Measurements from ENCODE around the gene C21orf91.

The C21orf91 gene

GRCh38 chr21:17759511-17760178, 59.5 kb downstream of the C21orf91 start:
- H3K27me3 ChIP-seq (ENCODE audit: control insufficient read depth in 2 of 2, insufficient read depth in 2 of 2, low read length in 2 of 2) = no peaks in the 10 kb centered on the region
- no peak overlapping the region for H3K9ac ChIP-seq (ENCODE audit: low read depth in 1 of 2, low read length in 2 of 2)
- H3K27ac ChIP-seq (ENCODE audit: low read depth in 2 of 2, low read length in 2 of 2) = no peak overlapping the region
- H3K36me3 ChIP-seq (ENCODE audit: control insufficient read depth in 2 of 2, insufficient read depth in 2 of 2, low read length in 2 of 2) = no peaks in the 10 kb centered on the region
- no peaks in the 10 kb centered on the region for H3K9me3 ChIP-seq (ENCODE audit: control insufficient read depth in 2 of 2, low read length in 2 of 2)
- H3K4me1 ChIP-seq (ENCODE audit: control insufficient read depth in 2 of 2, insufficient read depth in 2 of 2, low read length in 2 of 2) = no peaks in the 10 kb centered on the region
- H3K4me3 ChIP-seq (ENCODE audit: low read length in 2 of 2) = no peak overlapping the region

GRCh38 chr21:17758683-17759082, 60.5 kb downstream of the C21orf91 start:
- H3K36me3 ChIP-seq (ENCODE audit: control insufficient read depth in 2 of 2, insufficient read depth in 2 of 2, low read length in 2 of 2) = no peaks in the 10 kb centered on the region
- H3K4me1 ChIP-seq (ENCODE audit: control insufficient read depth in 2 of 2, insufficient read depth in 2 of 2, low read length in 2 of 2) = no peaks in the 10 kb centered on the region
- no peak overlapping the region for H3K27ac ChIP-seq (ENCODE audit: low read depth in 2 of 2, low read length in 2 of 2)
- H3K4me3 ChIP-seq (ENCODE audit: low read length in 2 of 2) = no peak overlapping the region
- H3K27me3 ChIP-seq (ENCODE audit: control insufficient read depth in 2 of 2, insufficient read depth in 2 of 2, low read length in 2 of 2) = no peaks in the 10 kb centered on the region
- H3K9me3 ChIP-seq (ENCODE audit: control insufficient read depth in 2 of 2, low read length in 2 of 2) = no peaks in the 10 kb centered on the region
- H3K9ac ChIP-seq (ENCODE audit: low read depth in 1 of 2, low read length in 2 of 2) = no peak overlapping the region

GRCh38 chr21:17757671-17758070, 61.5 kb downstream of the C21orf91 start:
- Histone ChIP-seq H3K36me3 (ENCODE audit: control insufficient read depth in 2 of 2, insufficient read depth in 2 of 2, low read length in 2 of 2) (no peaks in the 10 kb centered on the region), H3K9ac (ENCODE audit: low read depth in 1 of 2, low read length in 2 of 2) (no peak overlapping the region), H3K27me3 (ENCODE audit: control insufficient read depth in 2 of 2, insufficient read depth in 2 of 2, low read length in 2 of 2) (no peaks in the 10 kb centered on the region), H3K27ac (ENCODE audit: low read depth in 2 of 2, low read length in 2 of 2) (no peak overlapping the region), H3K4me1 (ENCODE audit: control insufficient read depth in 2 of 2, insufficient read depth in 2 of 2, low read length in 2 of 2) (no peaks in the 10 kb centered on the region), H3K9me3 (ENCODE audit: control insufficient read depth in 2 of 2, low read length in 2 of 2) (no peaks in the 10 kb centered on the region), H3K4me3 (ENCODE audit: low read length in 2 of 2) (no peak overlapping the region)

- no peaks in the 10 kb centered on the region for H3K4me1 ChIP-seq (ENCODE audit: control insufficient read depth in 2 of 2, insufficient read depth in 2 of 2, low read length in 2 of 2)
- no peak overlapping the region for H3K9ac ChIP-seq (ENCODE audit: low read depth in 1 of 2, low read length in 2 of 2)
- H3K27ac ChIP-seq (ENCODE audit: low read depth in 2 of 2, low read length in 2 of 2) = no peak overlapping the region
- H3K27me3 ChIP-seq (ENCODE audit: control insufficient read depth in 2 of 2, insufficient read depth in 2 of 2, low read length in 2 of 2) = no peaks in the 10 kb centered on the region
- H3K9me3 ChIP-seq (ENCODE audit: control insufficient read depth in 2 of 2, low read length in 2 of 2) = no peaks in the 10 kb centered on the region
- H3K4me3 ChIP-seq (ENCODE audit: low read length in 2 of 2) = no peak overlapping the region
- H3K36me3 ChIP-seq (ENCODE audit: control insufficient read depth in 2 of 2, insufficient read depth in 2 of 2, low read length in 2 of 2) = no peaks in the 10 kb centered on the region
Observed at GRCh38 chr21:17753736-17754135, 65.4 kb downstream of the C21orf91 start.

GRCh38 chr21:17752171-17752570, 67.0 kb downstream of the C21orf91 start:
- Histone ChIP-seq H3K27ac (ENCODE audit: low read depth in 2 of 2, low read length in 2 of 2) (no peak overlapping the region), H3K9me3 (ENCODE audit: control insufficient read depth in 2 of 2, low read length in 2 of 2) (no peaks in the 10 kb centered on the region), H3K27me3 (ENCODE audit: control insufficient read depth in 2 of 2, insufficient read depth in 2 of 2, low read length in 2 of 2) (no peaks in the 10 kb centered on the region), H3K4me3 (ENCODE audit: low read length in 2 of 2) (no peak overlapping the region), H3K36me3 (ENCODE audit: control insufficient read depth in 2 of 2, insufficient read depth in 2 of 2, low read length in 2 of 2) (no peaks in the 10 kb centered on the region), H3K4me1 (ENCODE audit: control insufficient read depth in 2 of 2, insufficient read depth in 2 of 2, low read length in 2 of 2) (no peaks in the 10 kb centered on the region), H3K9ac (ENCODE audit: low read depth in 1 of 2, low read length in 2 of 2) (no peak overlapping the region)

- no peak overlapping the region for H3K9ac ChIP-seq (ENCODE audit: low read depth in 1 of 2, low read length in 2 of 2)
- no peaks in the 10 kb centered on the region for H3K27me3 ChIP-seq (ENCODE audit: control insufficient read depth in 2 of 2, insufficient read depth in 2 of 2, low read length in 2 of 2)
- H3K4me3 ChIP-seq (ENCODE audit: low read length in 2 of 2) = no peak overlapping the region
- no peaks in the 10 kb centered on the region for H3K36me3 ChIP-seq (ENCODE audit: control insufficient read depth in 2 of 2, insufficient read depth in 2 of 2, low read length in 2 of 2)
- H3K9me3 ChIP-seq (ENCODE audit: control insufficient read depth in 2 of 2, low read length in 2 of 2) = no peaks in the 10 kb centered on the region
- H3K4me1 ChIP-seq (ENCODE audit: control insufficient read depth in 2 of 2, insufficient read depth in 2 of 2, low read length in 2 of 2) = no peaks in the 10 kb centered on the region
- H3K27ac ChIP-seq (ENCODE audit: low read depth in 2 of 2, low read length in 2 of 2) = no peak overlapping the region
Observed at GRCh38 chr21:17746920-17747319, 72.2 kb downstream of the C21orf91 start.

GRCh38 chr21:17745086-17745485, 74.1 kb downstream of the C21orf91 start:
- Histone ChIP-seq H3K4me1 (ENCODE audit: control insufficient read depth in 2 of 2, insufficient read depth in 2 of 2, low read length in 2 of 2) (no peaks in the 10 kb centered on the region), H3K27me3 (ENCODE audit: control insufficient read depth in 2 of 2, insufficient read depth in 2 of 2, low read length in 2 of 2) (no peaks in the 10 kb centered on the region), H3K27ac (ENCODE audit: low read depth in 2 of 2, low read length in 2 of 2) (no peak overlapping the region), H3K9ac (ENCODE audit: low read depth in 1 of 2, low read length in 2 of 2) (no peak overlapping the region), H3K36me3 (ENCODE audit: control insufficient read depth in 2 of 2, insufficient read depth in 2 of 2, low read length in 2 of 2) (no peaks in the 10 kb centered on the region), H3K9me3 (ENCODE audit: control insufficient read depth in 2 of 2, low read length in 2 of 2) (no peaks in the 10 kb centered on the region), H3K4me3 (ENCODE audit: low read length in 2 of 2) (no peak overlapping the region)

- Histone ChIP-seq H3K27ac (ENCODE audit: low read depth in 2 of 2, low read length in 2 of 2) (no peak overlapping the region), H3K36me3 (ENCODE audit: control insufficient read depth in 2 of 2, insufficient read depth in 2 of 2, low read length in 2 of 2) (no peaks in the 10 kb centered on the region), H3K9ac (ENCODE audit: low read depth in 1 of 2, low read length in 2 of 2) (no peak overlapping the region), H3K4me3 (ENCODE audit: low read length in 2 of 2) (no peak overlapping the region), H3K27me3 (ENCODE audit: control insufficient read depth in 2 of 2, insufficient read depth in 2 of 2, low read length in 2 of 2) (no peaks in the 10 kb centered on the region), H3K9me3 (ENCODE audit: control insufficient read depth in 2 of 2, low read length in 2 of 2) (no peaks in the 10 kb centered on the region), H3K4me1 (ENCODE audit: control insufficient read depth in 2 of 2, insufficient read depth in 2 of 2, low read length in 2 of 2) (no peaks in the 10 kb centered on the region)
Observed at GRCh38 chr21:17742940-17743592, 76.1 kb downstream of the C21orf91 start.

GRCh38 chr21:17742181-17742580, 77.0 kb downstream of the C21orf91 start:
- H3K27ac ChIP-seq (ENCODE audit: low read depth in 2 of 2, low read length in 2 of 2) = no peak overlapping the region
- no peak overlapping the region for H3K4me3 ChIP-seq (ENCODE audit: low read length in 2 of 2)
- no peaks in the 10 kb centered on the region for H3K36me3 ChIP-seq (ENCODE audit: control insufficient read depth in 2 of 2, insufficient read depth in 2 of 2, low read length in 2 of 2)
- no peaks in the 10 kb centered on the region for H3K9me3 ChIP-seq (ENCODE audit: control insufficient read depth in 2 of 2, low read length in 2 of 2)
- no peaks in the 10 kb centered on the region for H3K4me1 ChIP-seq (ENCODE audit: control insufficient read depth in 2 of 2, insufficient read depth in 2 of 2, low read length in 2 of 2)
- H3K9ac ChIP-seq (ENCODE audit: low read depth in 1 of 2, low read length in 2 of 2) = no peak overlapping the region
- H3K27me3 ChIP-seq (ENCODE audit: control insufficient read depth in 2 of 2, insufficient read depth in 2 of 2, low read length in 2 of 2) = no peaks in the 10 kb centered on the region

All from mucosa of rectum (tissue), 2 donors.